Measurements from ENCODE around the gene RHOBTB3.

GRCh38 chr5:95827892-95828246, 96.7 kb downstream of the RHOBTB3 start:
- no peak for TF ChIP-seq CTCF (IDR thresholded peaks at IDR 0.05)
- no peak for TF ChIP-seq POLR2A (IDR thresholded peaks at IDR 0.05)
- no peak for TF ChIP-seq EP300 (IDR thresholded peaks at IDR 0.05)

All from stomach (tissue), 4 donors.